Measurements from ENCODE around the gene NPM1.

The NPM1 gene

DNA sequence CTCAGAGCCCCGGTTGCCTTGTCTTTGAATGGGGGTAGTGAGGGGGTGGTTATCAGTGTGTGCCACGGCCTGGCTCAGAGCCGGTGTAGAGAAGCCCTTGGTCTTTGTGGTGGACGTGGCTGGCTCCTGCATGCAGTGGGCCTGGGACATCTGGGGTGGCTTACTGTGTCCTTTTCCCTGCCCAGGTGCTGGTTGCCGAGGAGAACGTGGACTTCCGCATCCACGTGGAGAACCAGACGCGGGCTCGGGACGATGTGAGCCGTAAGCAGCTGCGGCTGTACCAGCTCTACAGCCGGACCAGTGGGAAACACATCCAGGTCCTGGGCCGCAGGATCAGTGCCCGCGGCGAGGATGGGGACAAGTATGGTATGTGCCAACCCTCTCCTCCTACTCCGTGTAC is 48.3 kb downstream of the NPM1 start:
- no peak for DNase-seq (ENCODE audit: low read depth in 2 of 2)
- no peak overlapping the region for H3K4me3 ChIP-seq (replicated peaks in 1 of 2; ENCODE audit: low read depth in 2 of 2, low read length in 2 of 2)
- TF ChIP-seq, protein P1, sequence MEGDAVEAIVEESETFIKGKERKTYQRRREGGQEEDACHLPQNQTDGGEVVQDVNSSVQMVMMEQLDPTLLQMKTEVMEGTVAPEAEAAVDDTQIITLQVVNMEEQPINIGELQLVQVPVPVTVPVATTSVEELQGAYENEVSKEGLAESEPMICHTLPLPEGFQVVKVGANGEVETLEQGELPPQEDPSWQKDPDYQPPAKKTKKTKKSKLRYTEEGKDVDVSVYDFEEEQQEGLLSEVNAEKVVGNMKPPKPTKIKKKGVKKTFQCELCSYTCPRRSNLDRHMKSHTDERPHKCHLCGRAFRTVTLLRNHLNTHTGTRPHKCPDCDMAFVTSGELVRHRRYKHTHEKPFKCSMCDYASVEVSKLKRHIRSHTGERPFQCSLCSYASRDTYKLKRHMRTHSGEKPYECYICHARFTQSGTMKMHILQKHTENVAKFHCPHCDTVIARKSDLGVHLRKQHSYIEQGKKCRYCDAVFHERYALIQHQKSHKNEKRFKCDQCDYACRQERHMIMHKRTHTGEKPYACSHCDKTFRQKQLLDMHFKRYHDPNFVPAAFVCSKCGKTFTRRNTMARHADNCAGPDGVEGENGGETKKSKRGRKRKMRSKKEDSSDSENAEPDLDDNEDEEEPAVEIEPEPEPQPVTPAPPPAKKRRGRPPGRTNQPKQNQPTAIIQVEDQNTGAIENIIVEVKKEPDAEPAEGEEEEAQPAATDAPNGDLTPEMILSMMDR (IDR thresholded peaks at IDR 0.05; ENCODE audit: low read depth, low read length): no peak

DNA sequence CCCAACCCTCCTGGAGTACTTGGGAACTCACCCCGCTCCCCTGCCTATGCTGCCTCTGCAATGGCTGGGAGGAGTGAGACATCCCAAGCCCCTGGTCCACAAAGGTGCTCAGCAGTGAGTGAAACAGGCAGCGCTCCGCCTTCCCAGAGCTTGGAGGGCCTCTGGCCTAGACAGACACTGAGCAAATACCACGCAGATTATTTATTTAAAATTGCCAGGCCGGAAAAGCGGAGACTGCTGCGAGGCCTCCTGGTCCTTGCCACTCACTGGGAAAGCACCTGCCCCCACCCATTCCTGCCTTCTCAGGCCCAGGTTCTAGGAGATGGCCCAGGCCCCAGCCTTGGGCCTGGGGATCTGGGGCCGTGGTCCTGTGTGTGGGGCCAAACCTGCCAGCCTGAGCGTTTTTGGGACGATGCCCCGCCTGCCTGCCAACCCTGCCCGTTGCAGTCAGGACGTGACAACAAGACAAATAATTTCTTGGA is 49.2 kb downstream of the NPM1 start:
- H3K4me3 ChIP-seq (replicated peaks in 1 of 2; ENCODE audit: low read depth in 2 of 2, low read length in 2 of 2): no peak overlapping the region
- DNase-seq (ENCODE audit: low read depth in 2 of 2): no peak
- TF ChIP-seq, protein P1 (IDR thresholded peaks at IDR 0.05; ENCODE audit: low read depth, low read length): no peak

DNA sequence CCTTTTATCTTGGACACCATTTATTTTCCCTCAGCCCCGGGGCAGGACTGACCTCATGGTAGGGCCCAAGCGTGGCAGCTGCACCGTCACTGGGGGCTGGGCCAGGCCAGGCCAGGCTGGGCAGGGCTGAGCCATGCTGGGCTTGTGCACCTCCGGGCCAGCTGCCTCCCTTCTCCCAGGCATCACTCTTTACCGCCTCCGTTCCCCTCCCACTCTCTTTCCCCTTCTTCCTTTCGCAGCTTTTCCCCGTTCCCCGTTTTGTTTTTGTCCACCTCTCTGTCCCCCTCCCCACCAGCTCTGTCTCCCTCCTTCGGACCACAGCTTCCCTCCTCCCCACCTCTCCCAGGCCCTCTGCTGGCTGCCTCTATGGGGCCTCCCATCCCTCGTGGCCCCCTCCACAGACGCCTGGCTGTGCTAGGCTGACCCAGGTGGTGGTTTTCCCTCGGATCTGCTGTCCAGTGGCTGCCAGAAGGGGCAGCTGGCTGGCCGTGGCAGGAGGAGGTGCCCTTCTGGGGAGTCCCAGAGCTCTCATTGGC is 49.7 kb downstream of the NPM1 start:
- TF ChIP-seq, protein P1 (IDR thresholded peaks at IDR 0.05; ENCODE audit: low read depth, low read length): no peak
- no peak overlapping the region for H3K4me3 ChIP-seq (replicated peaks in 1 of 2; ENCODE audit: low read depth in 2 of 2, low read length in 2 of 2)
- no peak for DNase-seq (ENCODE audit: low read depth in 2 of 2)

DNA sequence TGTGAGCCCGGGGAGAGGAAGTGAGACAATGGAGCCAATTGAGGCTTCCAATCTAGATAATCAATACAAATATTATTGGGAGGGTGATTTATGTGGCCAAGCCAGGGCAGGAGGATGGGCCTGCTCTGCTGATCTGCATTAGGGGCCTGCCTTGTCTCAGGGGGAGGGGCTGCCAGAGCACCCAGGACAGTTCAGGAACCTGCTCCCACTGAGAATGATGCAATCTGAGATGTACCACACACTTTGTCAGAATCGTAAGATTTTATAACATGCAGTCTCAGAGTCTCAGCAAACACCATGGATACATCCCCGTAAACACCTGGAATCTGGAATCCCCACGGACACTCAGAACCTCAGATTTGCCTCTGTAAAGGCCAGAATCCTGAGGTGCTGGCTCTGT is 51.1 kb downstream of the NPM1 start:
- DNase-seq (ENCODE audit: low read depth in 2 of 2): no peak
- no peak overlapping the region for H3K4me3 ChIP-seq (replicated peaks in 1 of 2; ENCODE audit: low read depth in 2 of 2, low read length in 2 of 2)
- TF ChIP-seq, protein P1 (IDR thresholded peaks at IDR 0.05; ENCODE audit: low read depth, low read length): no peak

DNA sequence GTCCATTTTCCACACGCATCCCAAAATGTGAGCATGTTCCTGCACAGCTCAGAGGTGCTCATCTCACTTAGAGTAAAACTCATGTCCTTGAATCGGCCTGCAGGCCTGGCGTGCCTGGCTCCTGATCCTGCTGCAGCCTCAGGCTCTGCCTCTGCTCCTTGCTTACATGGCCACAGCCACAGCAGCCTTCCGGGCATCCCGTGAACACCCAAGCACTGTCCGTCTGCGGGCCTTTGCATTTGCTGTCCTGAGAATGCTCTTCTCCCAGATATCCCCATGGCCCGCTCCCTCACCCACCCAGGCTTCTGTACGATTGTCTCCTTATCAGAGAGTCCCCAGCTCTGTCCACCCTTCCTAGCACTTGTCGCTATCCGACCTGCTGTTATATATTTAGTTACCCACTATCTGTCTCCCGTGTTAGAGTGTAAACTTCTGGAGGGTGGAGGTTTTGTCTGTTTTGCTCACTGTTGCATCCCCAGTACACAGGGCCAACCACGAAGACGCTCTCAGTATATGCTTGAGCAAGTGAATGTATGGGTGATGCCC is 53.7 kb downstream of the NPM1 start:
- TF ChIP-seq, protein P1 (IDR thresholded peaks at IDR 0.05; ENCODE audit: low read depth, low read length): no peak
- no peak overlapping the region for H3K4me3 ChIP-seq (replicated peaks in 1 of 2; ENCODE audit: low read depth in 2 of 2, low read length in 2 of 2)

DNA sequence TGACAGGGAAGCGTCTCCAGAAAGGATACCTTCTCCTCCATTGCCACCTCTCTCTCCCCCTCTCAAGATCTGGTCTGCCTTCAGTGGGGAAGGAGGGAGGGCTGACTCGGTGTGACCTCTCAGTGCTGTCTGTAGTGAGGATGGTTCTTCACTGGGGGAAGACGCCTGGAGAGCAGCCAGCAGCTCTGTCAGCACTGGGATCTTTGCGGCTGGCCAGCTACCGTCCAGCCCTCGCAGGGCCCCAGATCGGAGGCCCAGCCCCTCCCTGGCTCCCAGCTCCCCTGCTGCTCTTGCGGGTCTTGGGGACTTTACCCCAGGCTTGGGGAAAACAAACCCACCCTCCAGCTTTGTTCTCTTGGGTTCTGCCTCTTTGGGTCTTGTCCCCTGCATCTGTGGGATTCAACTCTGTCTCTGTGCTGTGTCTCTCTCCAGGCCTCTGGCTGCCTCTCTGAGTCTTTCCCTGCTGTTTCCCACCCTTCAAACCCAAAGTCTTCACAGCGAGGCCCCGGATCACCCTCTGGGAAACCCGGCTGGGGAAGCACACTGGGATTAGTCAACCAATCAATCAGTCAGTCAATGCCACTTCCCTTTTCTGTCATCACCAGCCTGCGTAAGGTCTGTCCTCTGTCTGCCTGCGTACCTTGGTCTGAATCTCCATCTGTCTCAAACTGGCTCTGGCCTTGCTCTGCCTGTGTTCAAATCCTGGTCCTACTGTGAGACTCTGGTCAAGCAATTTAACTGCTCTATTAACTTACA is 54.8 kb downstream of the NPM1 start:
- peak; percentile 26 to 59 for DNase-seq (ENCODE audit: low read depth in 2 of 2)
- no peak overlapping the region for H3K4me3 ChIP-seq (replicated peaks in 1 of 2; ENCODE audit: low read depth in 2 of 2, low read length in 2 of 2)
- TF ChIP-seq, protein P1 (IDR thresholded peaks at IDR 0.05; ENCODE audit: low read depth, low read length): no peak

More for the DNA sequence above, 53.7 kb downstream of the NPM1 start:
- DNase-seq (ENCODE audit: low read depth in 2 of 2): no peak

All from cardiac fibroblast (primary cell).